SK-N-SH (cell line): ENCODE data around the gene RHOBTB1. TPM values are rescaled to one million over a fixed set of nuclear protein-coding genes. Genes with fewer than 3 reads are reported as not detected.

Source experiments
- CTCF ChIA-PET: fragments of 300-600, 350-600 bp; formaldehyde crosslinking; extraction: SDS; loops from one replicate; lab custom pipeline; 2021; lab: Yijun Ruan, JAX
- POLR2A ChIA-PET: fragments of 350-600 bp; sonication (Branson Sonifier 250); formaldehyde crosslinking; extraction: SDS; loops from one replicate; lab custom pipeline; 2020; ENCODE audit warnings: antibody characterized with exemption, inconsistent platforms; lab: Yijun Ruan, JAX
- DNase-seq: peaks from one replicate; pipeline ENCODE4 v3.0.0; 2012
- H2AFZ ChIP-seq: fragments of 200-600 bp; sonication (generic); 2 replicates; pipeline ENCODE4 v1.8.1; 2016; ENCODE audit warnings: antibody characterized with exemption, mild to moderate bottlenecking, low read depth
- H3F3A ChIP-seq: fragments of 200-600 bp; sonication (generic); replicated peaks from 2 replicates; pipeline ENCODE3; 2016; ENCODE audit warnings: antibody characterized with exemption, mild to moderate bottlenecking; ENCODE audit not compliant: insufficient read depth
- H3K27ac ChIP-seq, 2 experiments: fragments of 200-500 bp in 1 of 2; fragments of 200-600 bp in 1 of 2; sonication (Bioruptor generic) in 1 of 2; sonication (generic), shearing (Covaris generic) in 1 of 2; 2 replicates each; pipeline versions ENCODE4 v1.5.1 to v1.6.1; 2014 to 2016; ENCODE audit warnings: low read depth in 2 of 2, inconsistent platforms in 1 of 2, low read length in 1 of 2, mild to moderate bottlenecking in 1 of 2, mixed read lengths in 1 of 2
- H3K27me3 ChIP-seq: fragments of 200-600 bp; sonication (generic), shearing (Covaris generic); 2 replicates; pipeline ENCODE4 v1.6.1; 2016; ENCODE audit warnings: mixed run types; ENCODE audit not compliant: insufficient read depth
- H3K36me3 ChIP-seq, 2 experiments: fragments of 200-500 bp in 1 of 2; fragments of 200-600 bp in 1 of 2; sonication (Bioruptor generic) in 1 of 2; sonication (generic) in 1 of 2; replicated peaks in 1 of 2; 2 replicates each; pipeline versions ENCODE3 to v1.5.1; 2014 to 2016; ENCODE audit warnings: low read length in 1 of 2, mild to moderate bottlenecking in 1 of 2; ENCODE audit not compliant: insufficient read depth in 2 of 2, control insufficient read depth in 1 of 2
- H3K4me1 ChIP-seq, 2 experiments: fragments of 200-500 bp in 1 of 2; fragments of 200-600 bp in 1 of 2; sonication (Bioruptor generic) in 1 of 2; sonication (generic), shearing (Covaris generic) in 1 of 2; 2 replicates each; pipeline versions ENCODE4 v1.5.1 to v1.6.1; 2014 to 2016; ENCODE audit warnings: low read depth in 1 of 2, low read length in 1 of 2, mixed run types in 1 of 2; ENCODE audit not compliant: insufficient read depth in 2 of 2, control insufficient read depth in 1 of 2
- H3K4me2 ChIP-seq: fragments of 200-600 bp; sonication (generic), shearing (Covaris generic); 2 replicates; pipeline ENCODE4 v1.6.1; 2017; ENCODE audit warnings: mixed run types
- H3K4me3 ChIP-seq, 2 experiments: fragments of 200-500 bp in 1 of 2; fragments of 200-600 bp in 1 of 2; sonication (Bioruptor generic) in 1 of 2; sonication (generic), shearing (Covaris generic) in 1 of 2; 2 replicates each; pipeline versions ENCODE4 v1.5.1 to v1.8.1; 2014 to 2016; ENCODE audit warnings: low read depth in 2 of 2, inconsistent platforms in 1 of 2, low read length in 1 of 2, mild to moderate bottlenecking in 1 of 2, mixed read lengths in 1 of 2, moderate library complexity in 1 of 2
- H3K79me2 ChIP-seq: fragments of 200-600 bp; sonication (generic); 2 replicates; pipeline ENCODE4 v1.8.1; 2017; ENCODE audit warnings: mild to moderate bottlenecking; ENCODE audit not compliant: insufficient read depth
- H3K9ac ChIP-seq: fragments of 200-600 bp; sonication (generic); 2 replicates; pipeline ENCODE4 v1.6.1; 2017; ENCODE audit warnings: mixed run types
- H3K9me2 ChIP-seq: fragments of 200-600 bp; sonication (generic); 2 replicates; pipeline ENCODE4 v1.6.1; 2017; ENCODE audit warnings: mixed run types
- H3K9me3 ChIP-seq: fragments of 200-600 bp; sonication (generic); 2 replicates; pipeline ENCODE4 v1.6.1; 2017; ENCODE audit warnings: mixed run types, mild to moderate bottlenecking, moderate library complexity
- H4K20me1 ChIP-seq: fragments of 200-600 bp; sonication (generic); 2 replicates; pipeline ENCODE4 v1.6.1; 2017; ENCODE audit warnings: mild to moderate bottlenecking, mixed run types; ENCODE audit not compliant: insufficient read depth
- CHD2 ChIP-seq: fragments of 150-350 bp; IDR thresholded peaks from 2 replicates; pipeline ENCODE4 v1.6.1; 2018; ENCODE audit warnings: low read length; ENCODE audit not compliant: partially characterized antibody
- ELF1 ChIP-seq: IDR thresholded peaks from 2 replicates; pipeline ENCODE4 v1.4.0; 2012
- EP300 ChIP-seq, 2 experiments: IDR thresholded peaks; 2 replicates each; pipeline versions ENCODE4 v1.4.0 to v1.6.1; 2012; ENCODE audit warnings: borderline replicate concordance in 1 of 2, low read depth in 1 of 2, low read length in 1 of 2
- EZH2phosphoT487 ChIP-seq: fragments of 200-600 bp; sonication (generic); IDR thresholded peaks from 2 replicates; pipeline ENCODE4 v1.6.1; 2017; ENCODE audit warnings: low read depth, mixed run types, mild to moderate bottlenecking, antibody characterized with exemption, moderate library complexity, borderline replicate concordance
- FOSL2 ChIP-seq: IDR thresholded peaks from 2 replicates; pipeline ENCODE4 v1.4.0; 2012; ENCODE audit warnings: low read depth, mild to moderate bottlenecking, moderate library complexity, borderline replicate concordance
- GATA2 ChIP-seq: sonication (generic); formaldehyde crosslinking; IDR thresholded peaks from 2 replicates; pipeline ENCODE4 v1.5.0; 2020; ENCODE audit warnings: mild to moderate bottlenecking, missing genetic modification reagents
- IRF3 ChIP-seq: fragments of 150-350 bp; IDR thresholded peaks from 2 replicates; pipeline ENCODE4 v1.6.1; 2016; ENCODE audit warnings: mild to moderate bottlenecking, low read depth, low read length
- JUND ChIP-seq: IDR thresholded peaks from 2 replicates; pipeline ENCODE4 v1.4.0; 2012
- MXI1 ChIP-seq: IDR thresholded peaks from 2 replicates; pipeline ENCODE4 v1.6.1; 2012; ENCODE audit warnings: mild to moderate bottlenecking, low read depth, low read length, improper control_type of control experiment
- NRF1 ChIP-seq: IDR thresholded peaks from 2 replicates; pipeline ENCODE4 v1.6.1; 2012; ENCODE audit warnings: low read depth, mild to moderate bottlenecking, low read length
- POLR2AphosphoS5 ChIP-seq: IDR thresholded peaks from 2 replicates; pipeline ENCODE4 v1.6.1; 2012; ENCODE audit warnings: low read depth, low read length
- RXRA ChIP-seq: IDR thresholded peaks from 2 replicates; pipeline ENCODE4 v1.4.0; 2012; ENCODE audit warnings: low read depth, mild to moderate bottlenecking, borderline replicate concordance
- SIN3A ChIP-seq: IDR thresholded peaks from 2 replicates; pipeline ENCODE4 v1.6.1; 2012; ENCODE audit warnings: low read depth, mild to moderate bottlenecking, low read length, moderate library complexity, borderline replicate concordance
- TCF12 ChIP-seq: IDR thresholded peaks from 2 replicates; pipeline ENCODE4 v1.4.0; 2012
- WGBS: methylation state at CpG from one replicate; pipeline ENCODE4 v1.1.6; 2017; ENCODE audit warnings: low lambda C conversion rate; 5-methylcytosine and 5-hydroxymethylcytosine counted together
- polyA plus RNA-seq, 3 experiments: library from polyadenylated mRNA; depleted of rRNA; stranded (reverse); fragments of >200 nt; gene quantifications; 2 replicates each; pipeline ENCODE4 v1.2.3, GENCODE V29; 2012
- TF ChIP-seq, protein P1 (sequence below): IDR thresholded peaks from 2 replicates; pipeline ENCODE4 v1.6.1; 2012; ENCODE audit warnings: mild to moderate bottlenecking, low read depth, low read length, moderate library complexity

The RHOBTB1 gene
- polyA plus RNA-seq, 1 of the 3 experiments (the other 2 are of a cell fraction), result 10.5 TPM

GRCh38 chr10:60865198-60865783 lies 78.7 kb downstream of the RHOBTB1 start:
- 12% methylated on average over 2 of the region's 2 CpGs for WGBS
- CTCF ChIA-PET, result no interaction called here
- POLR2A ChIA-PET, result no interaction called here

DNA sequence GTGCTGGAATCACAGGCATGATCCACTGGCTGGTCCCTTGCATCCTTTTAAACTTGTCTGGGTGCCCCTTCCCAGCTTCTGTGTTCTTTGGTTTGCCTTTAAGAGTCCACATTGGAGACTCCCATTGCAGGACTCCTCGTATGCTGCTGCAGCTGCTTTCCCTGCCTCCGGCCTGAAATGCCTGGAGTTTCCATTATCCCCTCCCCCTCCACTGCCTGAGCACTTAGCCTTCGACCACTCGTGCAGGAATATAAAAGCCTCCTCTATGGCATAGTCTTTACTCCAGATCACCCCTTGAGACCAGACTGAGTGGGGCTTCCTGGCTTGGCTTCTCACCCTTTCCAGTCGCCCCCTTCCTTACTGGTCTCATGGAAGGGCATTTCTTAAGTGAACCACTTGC lies 80.2 kb downstream of the RHOBTB1 start:
- H3K9me3 ChIP-seq, result no peaks in the 10 kb centered on the region
- ChIA-PET CTCF (no interaction called here), POLR2A (no interaction called here)
- no peak overlapping the region for H3K9ac ChIP-seq
- no peak overlapping the region for H2AFZ ChIP-seq
- DNase-seq, result no peak
- H3K27me3 ChIP-seq, result no peaks in the 10 kb centered on the region
- no peaks in the 10 kb centered on the region for H3K9me2 ChIP-seq
- H3K4me2 ChIP-seq, result no peak overlapping the region
- H3K27ac ChIP-seq, result no peak overlapping the region
- no peaks in the 10 kb centered on the region for H3K79me2 ChIP-seq
- 90% methylated on average over 5 of the region's 5 CpGs for WGBS
- no peaks in the 10 kb centered on the region for H3F3A ChIP-seq
- H4K20me1 ChIP-seq, result no peaks in the 10 kb centered on the region
- H3K36me3 ChIP-seq, result no peaks in the 10 kb centered on the region
- H3K4me3 ChIP-seq, result no peak overlapping the region
- TF ChIP-seq POLR2AphosphoS5 (no peak), EP300 (IDR thresholded peaks at IDR 0.05; ENCODE audit: borderline replicate concordance in 1 of 2, low read depth in 1 of 2, low read length in 1 of 2) (no peak), IRF3 (no peak), SIN3A (no peak), CHD2 (no peak), TCF12 (no peak), EZH2phosphoT487 (no peak), MXI1 (no peak)
- TF ChIP-seq, protein P1, sequence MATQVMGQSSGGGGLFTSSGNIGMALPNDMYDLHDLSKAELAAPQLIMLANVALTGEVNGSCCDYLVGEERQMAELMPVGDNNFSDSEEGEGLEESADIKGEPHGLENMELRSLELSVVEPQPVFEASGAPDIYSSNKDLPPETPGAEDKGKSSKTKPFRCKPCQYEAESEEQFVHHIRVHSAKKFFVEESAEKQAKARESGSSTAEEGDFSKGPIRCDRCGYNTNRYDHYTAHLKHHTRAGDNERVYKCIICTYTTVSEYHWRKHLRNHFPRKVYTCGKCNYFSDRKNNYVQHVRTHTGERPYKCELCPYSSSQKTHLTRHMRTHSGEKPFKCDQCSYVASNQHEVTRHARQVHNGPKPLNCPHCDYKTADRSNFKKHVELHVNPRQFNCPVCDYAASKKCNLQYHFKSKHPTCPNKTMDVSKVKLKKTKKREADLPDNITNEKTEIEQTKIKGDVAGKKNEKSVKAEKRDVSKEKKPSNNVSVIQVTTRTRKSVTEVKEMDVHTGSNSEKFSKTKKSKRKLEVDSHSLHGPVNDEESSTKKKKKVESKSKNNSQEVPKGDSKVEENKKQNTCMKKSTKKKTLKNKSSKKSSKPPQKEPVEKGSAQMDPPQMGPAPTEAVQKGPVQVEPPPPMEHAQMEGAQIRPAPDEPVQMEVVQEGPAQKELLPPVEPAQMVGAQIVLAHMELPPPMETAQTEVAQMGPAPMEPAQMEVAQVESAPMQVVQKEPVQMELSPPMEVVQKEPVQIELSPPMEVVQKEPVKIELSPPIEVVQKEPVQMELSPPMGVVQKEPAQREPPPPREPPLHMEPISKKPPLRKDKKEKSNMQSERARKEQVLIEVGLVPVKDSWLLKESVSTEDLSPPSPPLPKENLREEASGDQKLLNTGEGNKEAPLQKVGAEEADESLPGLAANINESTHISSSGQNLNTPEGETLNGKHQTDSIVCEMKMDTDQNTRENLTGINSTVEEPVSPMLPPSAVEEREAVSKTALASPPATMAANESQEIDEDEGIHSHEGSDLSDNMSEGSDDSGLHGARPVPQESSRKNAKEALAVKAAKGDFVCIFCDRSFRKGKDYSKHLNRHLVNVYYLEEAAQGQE, result no peak
- no peaks in the 10 kb centered on the region for H3K4me1 ChIP-seq

More at GRCh38 chr10:60865198-60865783, 78.7 kb downstream of the RHOBTB1 start:
- H3K4me3 ChIP-seq, result no peak overlapping the region
- no peaks in the 10 kb centered on the region for H3K9me3 ChIP-seq
- H3K9me2 ChIP-seq, result no peaks in the 10 kb centered on the region
- no peaks in the 10 kb centered on the region for H4K20me1 ChIP-seq
- no peaks in the 10 kb centered on the region for H3K27me3 ChIP-seq
- no peaks in the 10 kb centered on the region for H3K4me1 ChIP-seq
- no peak overlapping the region for H3K27ac ChIP-seq
- no peak overlapping the region for H2AFZ ChIP-seq
- no peaks in the 10 kb centered on the region for H3F3A ChIP-seq
- no peaks in the 10 kb centered on the region for H3K79me2 ChIP-seq
- H3K4me2 ChIP-seq, result no peak overlapping the region
- TF ChIP-seq RXRA (no peak), ELF1 (no peak), GATA2 (CRISPR knock-in tag) (no peak), JUND (no peak), EZH2phosphoT487 (no peak), FOSL2 (no peak), NRF1 (no peak), EP300 (IDR thresholded peaks at IDR 0.05; ENCODE audit: borderline replicate concordance in 1 of 2, low read depth in 1 of 2, low read length in 1 of 2) (peak in 1 of 2 experiments; percentile 47; a peak in 1 of 4 replicates)
- peaks cover 6 to 9% of the 10 kb centered on the region in 2 experiments for H3K36me3 ChIP-seq
- no peak for DNase-seq
- H3K9ac ChIP-seq, result no peak overlapping the region
